ENCODE measurements around the gene GPR137B. TPM values are rescaled to one million over a fixed set of nuclear protein-coding genes. Genes with fewer than 3 reads are reported as not detected.

Gene GPR137B
- total and polyA plus RNA-seq, 9 of the 15 experiments (the other 6 are each of a cell fraction or from before 2014, with no cell fraction given) = 0.04 to 1.0 (median 0.62) TPM

DNA sequence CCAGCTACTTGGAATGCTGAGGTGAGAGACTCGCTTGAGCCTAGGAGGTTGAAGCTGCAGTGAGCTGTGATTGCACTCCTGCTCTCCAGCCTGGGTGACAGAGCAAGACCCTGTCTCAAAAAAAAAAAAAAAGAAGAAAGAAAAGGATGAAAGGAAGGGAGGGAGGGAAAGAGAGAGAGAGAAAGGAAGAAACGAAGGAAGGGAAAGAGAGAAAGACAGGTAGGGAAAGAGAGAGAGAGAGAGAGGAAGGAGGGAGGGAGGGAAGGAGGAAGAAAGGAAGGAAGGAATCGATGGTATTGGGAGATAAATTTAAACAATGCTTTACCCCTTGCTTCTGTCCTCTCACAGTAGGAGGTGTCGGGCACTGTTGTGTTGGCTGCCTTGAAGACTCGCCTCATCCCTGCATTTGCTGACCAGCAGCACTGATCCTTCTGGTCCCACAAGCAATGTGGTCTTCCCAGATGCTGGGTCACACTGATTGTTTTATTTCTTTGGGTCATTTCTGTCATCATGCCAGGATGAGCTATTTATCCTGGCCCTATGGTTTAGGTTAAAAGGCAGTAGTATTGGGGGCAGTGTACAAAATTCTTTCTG lies 30.9 kb downstream of the GPR137B start:
- TF ChIP-seq DIDO1 (tag; IDR thresholded peaks at IDR 0.05; ENCODE audit: low read depth) (no peak), ZNF445 (CRISPR knock-in tag; IDR thresholded peaks at IDR 0.05; ENCODE audit: low read depth) (no peak), ILF3 (IDR thresholded peaks at IDR 0.05; ENCODE audit: borderline replicate concordance) (no peak), PHB (CRISPR knock-in tag; IDR thresholded peaks at IDR 0.05) (no peak), TEAD2 (tag; IDR thresholded peaks at IDR 0.05) (no peak), ZNF507 (tag; conservative IDR thresholded peaks at IDR 0.05) (no peak), ARID1B (IDR thresholded peaks at IDR 0.05) (no peak), PCBP2 (IDR thresholded peaks at IDR 0.05; ENCODE audit: low read depth, low read length, poor library complexity, severe bottlenecking) (peak; percentile 19), HBP1 (CRISPR knock-in tag; IDR thresholded peaks at IDR 0.05) (0 out of 2 replicates have a peak, but pooled peaks have one; percentile 35), HDGF (IDR thresholded peaks at IDR 0.05) (no peak)
- TF ChIP-seq, protein P1, sequence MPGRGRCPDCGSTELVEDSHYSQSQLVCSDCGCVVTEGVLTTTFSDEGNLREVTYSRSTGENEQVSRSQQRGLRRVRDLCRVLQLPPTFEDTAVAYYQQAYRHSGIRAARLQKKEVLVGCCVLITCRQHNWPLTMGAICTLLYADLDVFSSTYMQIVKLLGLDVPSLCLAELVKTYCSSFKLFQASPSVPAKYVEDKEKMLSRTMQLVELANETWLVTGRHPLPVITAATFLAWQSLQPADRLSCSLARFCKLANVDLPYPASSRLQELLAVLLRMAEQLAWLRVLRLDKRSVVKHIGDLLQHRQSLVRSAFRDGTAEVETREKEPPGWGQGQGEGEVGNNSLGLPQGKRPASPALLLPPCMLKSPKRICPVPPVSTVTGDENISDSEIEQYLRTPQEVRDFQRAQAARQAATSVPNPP (IDR thresholded peaks at IDR 0.05; ENCODE audit: borderline replicate concordance, insufficient read depth, insufficient read length) = no peak
- TF ChIP-seq, protein P2, sequence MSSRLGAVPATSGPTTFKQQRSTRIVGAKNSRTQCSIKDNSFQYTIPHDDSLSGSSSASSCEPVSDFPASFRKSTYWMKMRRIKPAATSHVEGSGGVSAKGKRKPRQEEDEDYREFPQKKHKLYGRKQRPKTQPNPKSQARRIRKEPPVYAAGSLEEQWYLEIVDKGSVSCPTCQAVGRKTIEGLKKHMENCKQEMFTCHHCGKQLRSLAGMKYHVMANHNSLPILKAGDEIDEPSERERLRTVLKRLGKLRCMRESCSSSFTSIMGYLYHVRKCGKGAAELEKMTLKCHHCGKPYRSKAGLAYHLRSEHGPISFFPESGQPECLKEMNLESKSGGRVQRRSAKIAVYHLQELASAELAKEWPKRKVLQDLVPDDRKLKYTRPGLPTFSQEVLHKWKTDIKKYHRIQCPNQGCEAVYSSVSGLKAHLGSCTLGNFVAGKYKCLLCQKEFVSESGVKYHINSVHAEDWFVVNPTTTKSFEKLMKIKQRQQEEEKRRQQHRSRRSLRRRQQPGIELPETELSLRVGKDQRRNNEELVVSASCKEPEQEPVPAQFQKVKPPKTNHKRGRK (tag; IDR thresholded peaks at IDR 0.05) = peak; percentile 93

More for the DNA sequence above, 30.9 kb downstream of the GPR137B start:
- H3K27me3 ChIP-seq (ENCODE audit: control insufficient read depth in 2 of 2, insufficient read depth in 2 of 2, low read length in 2 of 2) = peaks cover 34 to 58% of the 10 kb centered on the region in 2 experiments
- 5% methylated on average over 5 of the region's 5 CpGs for WGBS (ENCODE audit: insufficient coverage, low coverage, missing lambda C conversion rate)
- no TSS peak for BruUV-seq (replicated peaks)
- H3K27ac ChIP-seq (ENCODE audit: extremely low read depth, low read depth, low read length) = no peak overlapping the region
- no peak overlapping the region for H3K4me3 ChIP-seq
- FAIRE-seq (no peak), DNase-seq (ENCODE audit: extremely low read depth in 1 of 4, low spot score in 3 of 4) (no peak), ATAC-seq (no peak)
- ChIA-PET CTCF (ENCODE audit: low intra/inter-chr PET ratio) (interaction anchor here (0.7 kb wide), 1 partner anchor 68 kb away, joined by 3 read pairs; no protein-coding TSS in a partner anchor), POLR2A (interaction anchor here (0.6 kb wide), 1 partner anchor 601 kb away, joined by 3 read pairs; no protein-coding TSS in a partner anchor)
- H2AFZ ChIP-seq (ENCODE audit: low read depth, low read length) = no peak overlapping the region
- H4K20me1 ChIP-seq (replicated peaks; ENCODE audit: control insufficient read depth, insufficient read depth, low read length) = no peaks in the 10 kb centered on the region
- H3K79me2 ChIP-seq (ENCODE audit: control insufficient read depth, insufficient read depth, low read length) = no peaks in the 10 kb centered on the region
- H3K36me3 ChIP-seq (ENCODE audit: control insufficient read depth, insufficient read depth, low read length) = no peaks in the 10 kb centered on the region
- no peaks in the 10 kb centered on the region for H3K9me1 ChIP-seq (ENCODE audit: control insufficient read depth, insufficient read depth, low read length)
- no peaks in the 10 kb centered on the region for H3K4me1 ChIP-seq (replicated peaks in 1 of 2; ENCODE audit: control insufficient read depth in 2 of 2, insufficient read depth in 2 of 2, low read length in 2 of 2)
- intact Hi-C loops (cut with micrococcal nuclease) (no loop called here), in situ Hi-C loops (cut with MboI) (no loop called here)
- no peak overlapping the region for H3K4me2 ChIP-seq (ENCODE audit: insufficient read depth, low read length)
- no peak overlapping the region for H3K9ac ChIP-seq (ENCODE audit: insufficient read depth in 1 of 2, low read depth in 2 of 2, low read length in 2 of 2)
- H3K9me3 ChIP-seq (replicated peaks; ENCODE audit: control insufficient read depth, insufficient read depth, low read depth, low read length) = no peaks in the 10 kb centered on the region

All from K562 (cell line).